SK-N-SH treated with all-trans-retinoic acid at 6 μM for 48 hours (cell line): ENCODE results near the gene DCDC2C.

ENCODE experiments used
- CREB5 ChIP-seq: fragments of 250-450 bp; sonication (Bioruptor Pico); IDR thresholded peaks from 2 replicates; pipeline ENCODE4 v1.5.1; 2020; ENCODE audit warnings: low read depth, mild to moderate bottlenecking, moderate library complexity
- RARB ChIP-seq: fragments of 250-450 bp; sonication (Bioruptor Pico); IDR thresholded peaks from 2 replicates; pipeline ENCODE4 v1.8.0; 2021; ENCODE audit warnings: mild to moderate bottlenecking, moderate library complexity
- ZFP30 ChIP-seq: fragments of 450-650 bp; formaldehyde crosslinking; IDR thresholded peaks from 2 replicates; pipeline ENCODE4 v1.5.0; 2022; ENCODE audit warnings: mild to moderate bottlenecking, moderate library complexity

GRCh38 chr2:3774336-3774735 lies 71.0 kb downstream of the DCDC2C start:
- TF ChIP-seq RARB (no peak), ZFP30 (CRISPR knock-in tag) (no peak), CREB5 (no peak)
